GM12891 (cell line): ENCODE data around the gene GLIS1.

ENCODE experiments used
- POLR2AphosphoS5 ChIP-seq: IDR thresholded peaks from 2 replicates; pipeline ENCODE4 v1.6.1; 2011; ENCODE audit warnings: low read depth, low read length, control low read depth
- SPI1 ChIP-seq: IDR thresholded peaks from 2 replicates; pipeline ENCODE4 v1.6.1; 2011; ENCODE audit warnings: low read depth, low read length, control low read depth

- TF ChIP-seq POLR2AphosphoS5: no peak
- TF ChIP-seq SPI1: no peak
Measured at GRCh38 chr1:53601031-53601745, 137.8 kb downstream of the GLIS1 start.
